GM10248 (cell line): ENCODE measurements around the gene SLC13A5.
"Not testable (repeated sequence)": the region's sequence is repeated elsewhere in the genome, so short reads cannot be mapped to it uniquely, and the experiment has no call there.

Experiments
- CTCF ChIA-PET: fragments of 300-600 bp; sonication (Branson Sonifier 250); formaldehyde crosslinking; extraction: SDS; loops from one replicate; lab custom pipeline; 2021; ENCODE audit warnings: antibody characterized with exemption; lab: Yijun Ruan, JAX
- POLR2A ChIA-PET: fragments of 350-650 bp; sonication (Branson Sonifier 250); formaldehyde crosslinking; extraction: SDS; loops from one replicate; lab custom pipeline; 2020; ENCODE audit warnings: antibody characterized with exemption; lab: Yijun Ruan, JAX
- DNase-seq: peaks from one replicate; pipeline ENCODE4 v3.0.0; 2012; ENCODE audit errors: extremely low spot score
- CTCF ChIP-seq: IDR thresholded peaks from 2 replicates; pipeline ENCODE4 v1.5.1; 2012; ENCODE audit warnings: mild to moderate bottlenecking, low read depth; ENCODE audit errors: extremely low read depth, missing control alignments, control extremely low read depth

Gene SLC13A5

GRCh38 chr17:6753546-6753945, 40.4 kb upstream of the SLC13A5 start:
- DNase-seq: no peak
- POLR2A ChIA-PET: no interaction called here
- CTCF ChIA-PET: no interaction called here
- no peak for TF ChIP-seq CTCF

GRCh38 chr17:6753006-6753445, 39.9 kb upstream of the SLC13A5 start:
- CTCF ChIA-PET: no interaction called here
- DNase-seq: no peak
- POLR2A ChIA-PET: no interaction called here
- no peak for TF ChIP-seq CTCF

GRCh38 chr17:6752068-6752909, 39.1 kb upstream of the SLC13A5 start:
- CTCF ChIA-PET: no interaction called here
- no peak for TF ChIP-seq CTCF
- POLR2A ChIA-PET: no interaction called here
- DNase-seq: no peak

- POLR2A ChIA-PET: no interaction called here
- no peak for DNase-seq
- CTCF ChIA-PET: interaction anchor here (1.0 to 1.4 kb wide), 2 partner anchors 14 to 93 kb away, joined by 3 to 4 read pairs; no protein-coding TSS in a partner anchor
- no peak for TF ChIP-seq CTCF
These were observed 36.4 kb upstream of the SLC13A5 start for GRCh38 chr17:6749519-6749918.

GRCh38 chr17:6748617-6749016, 35.4 kb upstream of the SLC13A5 start:
- CTCF ChIA-PET: interaction anchor here (1.4 kb wide), 1 partner anchor 15 kb away, joined by 4 read pairs; no protein-coding TSS in a partner anchor
- POLR2A ChIA-PET: no interaction called here
- no peak for TF ChIP-seq CTCF
- DNase-seq: no peak

GRCh38 chr17:6746665-6747064, 33.5 kb upstream of the SLC13A5 start:
- DNase-seq, POLR2A ChIA-PET, CTCF ChIA-PET: not testable (repeated sequence)

GRCh38 chr17:6729531-6729930, 16.4 kb upstream of the SLC13A5 start:
- ChIA-PET CTCF (interaction anchor here (1.1 kb wide), 1 partner anchor 13 kb away, joined by 3 read pairs; no protein-coding TSS in a partner anchor), POLR2A (no interaction called here)
- DNase-seq: no peak
- no peak for TF ChIP-seq CTCF
